AML-193 (cell line): ENCODE results near the gene GLCE.

Experiments used
- DNase-seq, 2 experiments: peaks; one replicate each; lab custom pipeline; 2025; lab: John Stamatoyannopoulos, UW

Gene GLCE

DNA sequence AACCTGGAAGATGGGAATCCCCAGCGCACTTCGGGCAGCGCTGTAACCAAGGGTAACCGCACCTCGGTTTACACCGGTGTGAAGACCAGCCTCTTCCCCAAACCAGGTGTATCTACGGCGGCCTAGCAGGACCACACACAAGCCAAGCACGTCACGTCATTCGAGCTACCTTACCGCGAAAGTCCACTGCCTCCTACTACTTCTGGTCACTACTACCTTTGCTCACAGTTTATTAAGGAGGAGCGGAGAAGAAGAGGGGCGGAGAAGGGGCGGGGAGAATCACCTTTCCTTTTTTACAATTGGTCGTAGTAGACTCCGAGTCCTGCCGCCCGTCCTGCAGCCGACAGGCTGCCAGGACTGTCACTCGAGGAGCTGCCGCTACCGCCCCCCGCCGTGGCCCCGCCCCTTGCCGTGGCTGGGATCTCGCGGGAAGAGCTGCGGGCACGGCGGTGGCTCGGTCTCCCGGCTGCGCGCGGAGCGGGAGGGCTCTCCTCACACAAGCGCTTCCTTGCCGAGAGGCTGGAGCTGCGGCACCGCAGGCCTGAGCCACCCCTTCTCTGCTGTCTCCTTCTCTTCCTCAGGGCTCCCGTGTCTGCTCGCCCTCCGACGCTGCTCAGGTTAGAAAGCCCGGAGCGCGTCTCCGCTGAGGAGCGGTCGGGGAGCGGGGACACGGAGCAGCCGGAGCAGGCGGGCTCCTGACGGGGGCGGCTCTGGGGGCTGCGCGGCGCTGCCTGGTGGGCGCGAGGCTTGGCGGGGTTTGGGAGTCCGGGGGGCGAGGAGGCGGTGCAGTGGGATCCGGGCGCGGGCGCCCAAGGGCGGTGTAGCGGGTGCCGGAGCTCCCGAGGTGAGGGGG is at the start of gene GLCE:
TSS of gene GLCE (plus strand) at position 495 of the 853 bp plus-strand sequence. CDS start 95,172 bp downstream, outside the sequence.
- peak; percentile 79 to 85 for DNase-seq

DNA sequence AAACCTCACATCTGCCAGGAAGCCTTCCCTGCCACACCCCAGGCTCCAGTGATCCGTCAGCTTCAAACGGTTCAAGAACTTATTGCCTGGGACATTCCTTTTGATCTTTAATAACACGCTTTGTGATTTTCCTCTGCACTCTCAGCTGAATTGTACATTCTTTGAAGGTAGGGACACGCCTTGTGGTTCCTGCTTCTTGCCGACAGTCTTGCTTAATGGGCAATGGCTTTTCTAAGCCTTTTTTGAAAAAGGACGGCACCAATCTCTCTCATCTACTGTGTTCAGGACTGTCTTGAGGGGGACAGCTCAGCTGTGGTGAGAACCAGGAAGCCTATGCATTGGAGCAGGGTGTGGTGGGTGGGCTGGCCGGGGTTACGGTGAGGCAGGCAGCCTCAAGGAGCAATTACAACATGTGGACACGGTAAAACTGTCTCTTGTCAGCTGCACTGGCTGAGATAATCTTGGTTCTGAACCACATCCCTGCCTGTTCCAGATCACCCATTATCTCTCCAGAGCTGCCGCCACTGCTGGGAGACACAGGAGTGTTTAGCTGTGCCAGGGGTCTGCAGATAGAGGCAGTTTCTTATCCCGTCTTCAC is 46.0 kb upstream of the GLCE start:
- no peak for DNase-seq

GRCh38 chr15:69115031-69115430 is 45.4 kb upstream of the GLCE start:
- no peak for DNase-seq

GRCh38 chr15:69116391-69116790 is 44.0 kb upstream of the GLCE start:
- DNase-seq, result no peak

- no peak for DNase-seq
These were observed 43.0 kb upstream of the GLCE start for GRCh38 chr15:69117431-69117871.

DNA sequence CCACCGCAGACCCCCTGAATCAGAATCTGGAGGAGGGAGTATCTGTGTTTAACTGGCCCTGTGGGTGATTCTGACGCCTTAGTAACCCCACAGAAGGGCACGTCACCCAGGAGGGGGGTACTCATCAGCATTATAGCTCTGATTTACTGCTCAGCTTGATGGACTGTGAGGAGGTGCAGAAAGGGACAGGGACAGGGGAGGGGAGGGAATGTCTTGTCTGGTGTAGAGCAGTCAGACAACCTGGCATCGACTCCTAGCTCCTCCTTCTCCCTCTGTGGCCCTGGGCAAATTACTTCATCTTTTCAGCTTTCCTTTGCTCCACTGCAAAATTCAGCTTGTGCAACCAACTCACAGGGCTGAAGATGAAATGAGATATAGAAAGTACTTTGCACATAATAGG is 42.3 kb upstream of the GLCE start:
- DNase-seq, result no peak

DNA sequence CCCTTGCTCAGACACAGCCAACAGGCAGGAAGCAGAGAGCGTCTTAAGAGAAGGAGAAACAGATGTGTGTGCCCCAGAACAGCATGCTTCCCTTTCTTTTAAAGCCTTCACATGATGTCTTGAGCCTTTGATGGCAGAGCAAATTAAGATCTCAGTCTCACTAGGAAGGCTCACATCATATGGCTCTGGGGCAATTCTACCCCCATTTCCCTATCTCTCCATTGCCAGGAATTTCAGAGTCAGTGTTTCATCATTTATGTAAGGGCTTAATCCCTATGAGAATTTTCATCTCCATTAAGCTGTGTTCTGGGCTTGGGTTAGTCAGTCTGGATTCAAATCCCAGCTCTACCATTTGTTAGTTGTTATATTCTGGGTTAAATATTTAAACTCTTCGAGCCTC is 41.4 kb upstream of the GLCE start:
- no peak for DNase-seq

DNA sequence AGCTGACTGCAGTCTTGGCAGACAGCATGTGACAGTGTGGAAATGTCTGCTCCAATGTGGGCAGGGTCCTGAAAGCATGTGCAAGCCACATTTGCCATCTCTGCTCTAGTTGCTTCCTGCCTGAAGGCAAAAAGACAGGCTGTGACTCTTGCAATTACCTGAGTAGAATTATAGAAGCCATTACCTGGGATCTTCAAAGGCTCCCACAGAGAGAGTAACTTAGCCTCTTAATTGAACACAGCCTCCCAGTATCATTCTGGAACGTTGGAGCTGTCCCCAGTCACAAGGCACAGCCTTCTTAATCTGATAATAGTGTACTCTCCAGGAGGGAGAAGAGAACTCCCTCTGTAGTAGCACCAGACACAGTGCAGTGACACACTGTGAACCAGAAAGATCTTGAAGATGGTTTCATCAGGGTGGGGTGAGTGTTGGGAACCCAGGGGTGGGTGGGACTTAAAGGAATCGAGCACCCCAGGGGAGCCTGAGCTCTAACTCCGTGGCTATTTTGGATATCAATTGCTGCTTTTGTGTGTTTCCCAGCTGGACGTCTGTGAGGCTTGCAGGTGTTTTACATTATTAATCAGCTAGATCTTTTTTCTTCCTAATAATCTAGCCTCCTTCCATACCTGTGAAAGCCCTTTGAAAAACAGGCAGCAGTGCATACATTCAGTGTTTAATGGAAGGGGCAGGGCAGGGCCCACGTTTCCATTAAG is 40.6 kb upstream of the GLCE start:
- no peak for DNase-seq

GRCh38 chr15:69120732-69121131 is 39.7 kb upstream of the GLCE start:
- DNase-seq, result no peak

DNA sequence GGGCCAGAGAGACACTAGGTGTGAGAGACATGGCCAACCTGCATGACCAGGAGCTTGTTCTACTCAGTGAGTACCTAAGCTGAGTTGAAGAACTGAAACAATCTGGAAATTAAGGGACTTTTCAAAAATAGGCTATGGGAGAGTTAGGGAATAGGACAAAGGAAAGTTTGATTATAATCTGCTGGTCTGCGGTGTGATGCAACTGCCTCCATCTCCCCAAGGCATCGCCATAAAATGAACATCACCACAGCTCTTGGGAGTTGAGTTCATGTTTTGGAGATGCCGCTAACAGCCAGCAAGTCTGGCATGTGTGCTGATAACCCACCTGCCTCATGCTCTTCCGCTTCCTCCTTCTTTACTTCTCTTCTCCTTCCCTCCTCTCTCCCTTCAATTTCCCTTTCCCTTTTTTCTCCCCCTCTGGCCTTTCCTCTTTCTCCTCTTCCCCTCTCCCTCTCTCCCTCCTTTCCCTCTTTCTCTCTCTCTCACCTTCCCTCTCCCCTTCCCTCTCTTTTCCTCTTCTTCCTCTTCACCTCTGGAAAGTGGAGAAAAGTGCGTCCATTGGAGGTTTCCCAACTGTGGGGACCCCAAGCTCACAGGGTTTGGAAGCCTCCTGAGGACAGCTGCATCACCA is 39.1 kb upstream of the GLCE start:
- DNase-seq, result no peak

DNA sequence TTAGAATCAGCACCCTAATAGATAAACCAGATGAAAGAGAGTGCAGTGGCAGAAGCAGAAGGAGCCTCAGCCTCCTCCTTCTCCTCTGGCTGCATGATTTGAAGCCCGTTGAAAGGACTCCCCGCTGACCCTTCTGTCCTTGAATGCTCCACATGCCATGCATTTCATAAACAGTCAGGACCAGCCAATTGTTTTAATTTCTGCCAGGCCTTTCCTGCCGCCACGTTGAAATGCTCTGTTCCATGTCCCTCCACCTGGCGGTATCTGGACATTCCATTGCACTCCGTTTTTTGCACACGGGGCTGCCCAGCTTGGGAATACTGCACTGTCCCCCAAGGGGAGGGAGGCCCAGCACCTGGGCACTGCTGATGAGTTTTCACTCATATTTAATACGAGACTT is 35.2 kb upstream of the GLCE start:
- DNase-seq, result no peak

GRCh38 chr15:69126054-69126469 is 34.4 kb upstream of the GLCE start:
- DNase-seq, result peak; percentile 61 to 71

DNA sequence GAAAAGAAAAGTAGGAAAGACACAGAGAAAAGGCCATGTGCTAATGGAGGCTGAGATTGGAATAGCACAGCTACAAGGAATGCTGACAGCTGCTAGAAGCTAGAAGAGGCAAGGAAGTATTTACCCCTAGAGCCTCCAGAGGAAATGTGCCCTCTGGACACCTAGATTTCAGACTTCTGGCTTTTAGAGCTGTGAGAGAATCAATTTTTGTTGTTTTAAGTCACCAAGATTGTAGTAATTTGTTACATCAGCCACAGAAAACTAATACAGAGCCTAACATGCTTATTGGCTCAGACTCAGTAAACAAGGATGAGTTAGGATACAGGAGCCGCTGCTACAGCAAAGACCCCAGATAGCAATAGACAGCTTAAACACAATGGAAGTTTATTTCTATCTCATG is 33.1 kb upstream of the GLCE start:
- no peak for DNase-seq

- DNase-seq, result no peak
These were observed 31.6 kb upstream of the GLCE start for GRCh38 chr15:69128667-69129311.

- peak; percentile 20 to 29 for DNase-seq
These were observed 28.8 kb upstream of the GLCE start for GRCh38 chr15:69131362-69132220.

GRCh38 chr15:69132430-69132829 is 28.0 kb upstream of the GLCE start:
- DNase-seq, result no peak

GRCh38 chr15:69132977-69133861 is 27.2 kb upstream of the GLCE start:
- DNase-seq, result no peak

DNA sequence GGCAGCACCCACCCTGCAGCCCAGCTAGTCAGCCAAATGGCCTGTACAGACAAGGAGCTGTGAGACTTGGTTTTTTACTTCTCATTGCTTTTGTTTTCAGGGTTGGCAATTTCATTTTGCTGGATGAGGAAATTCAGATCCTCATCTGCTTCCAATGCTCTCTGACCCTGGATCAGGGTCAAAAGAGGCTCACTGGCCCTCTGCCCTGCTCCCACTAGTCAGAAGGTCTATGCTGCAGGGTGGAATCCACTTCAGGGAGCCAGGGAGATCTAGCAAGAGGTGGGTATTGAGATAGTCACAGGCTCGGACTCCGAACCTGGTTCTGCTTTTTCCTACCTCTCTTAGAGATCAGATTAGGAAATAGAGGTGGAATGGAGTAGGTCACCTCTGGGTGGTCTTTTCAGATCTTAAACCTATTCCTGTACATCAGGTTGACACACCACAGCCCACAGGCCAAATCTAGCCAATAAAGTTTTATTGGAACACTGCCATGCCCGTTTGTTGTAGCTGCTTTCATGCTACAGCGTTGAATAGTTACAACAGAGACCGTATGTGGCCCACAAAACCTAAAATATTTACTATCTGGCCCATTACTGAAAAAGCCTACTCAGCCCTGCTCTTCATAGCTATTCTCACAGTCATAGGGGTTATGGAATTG is 26.4 kb upstream of the GLCE start:
- no peak for DNase-seq

DNA sequence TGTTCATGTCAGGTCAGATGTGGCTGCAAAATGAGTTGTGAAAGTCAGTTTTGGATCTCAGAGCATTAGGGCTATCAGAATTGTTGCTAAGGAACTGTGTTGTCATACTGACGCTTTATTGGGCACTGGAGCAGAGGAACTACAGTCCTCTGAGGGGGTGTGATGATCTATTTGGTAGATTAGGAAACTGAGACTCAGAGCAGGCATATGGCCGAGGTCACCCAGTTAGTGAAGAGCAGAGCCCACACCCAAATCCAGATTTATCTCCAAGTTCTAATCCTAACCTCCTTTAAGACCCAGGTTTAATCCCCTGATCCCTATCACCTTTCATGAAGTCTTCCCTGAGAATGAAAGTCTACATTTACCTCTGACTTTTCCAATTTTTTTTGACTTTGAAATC is 25.6 kb upstream of the GLCE start:
- DNase-seq, result no peak
